Measurements from ENCODE around the gene ANKRD31. TPM values are rescaled to one million over a fixed set of nuclear protein-coding genes. Genes with fewer than 3 reads are reported as not detected.

ANKRD31 gene, protein sequence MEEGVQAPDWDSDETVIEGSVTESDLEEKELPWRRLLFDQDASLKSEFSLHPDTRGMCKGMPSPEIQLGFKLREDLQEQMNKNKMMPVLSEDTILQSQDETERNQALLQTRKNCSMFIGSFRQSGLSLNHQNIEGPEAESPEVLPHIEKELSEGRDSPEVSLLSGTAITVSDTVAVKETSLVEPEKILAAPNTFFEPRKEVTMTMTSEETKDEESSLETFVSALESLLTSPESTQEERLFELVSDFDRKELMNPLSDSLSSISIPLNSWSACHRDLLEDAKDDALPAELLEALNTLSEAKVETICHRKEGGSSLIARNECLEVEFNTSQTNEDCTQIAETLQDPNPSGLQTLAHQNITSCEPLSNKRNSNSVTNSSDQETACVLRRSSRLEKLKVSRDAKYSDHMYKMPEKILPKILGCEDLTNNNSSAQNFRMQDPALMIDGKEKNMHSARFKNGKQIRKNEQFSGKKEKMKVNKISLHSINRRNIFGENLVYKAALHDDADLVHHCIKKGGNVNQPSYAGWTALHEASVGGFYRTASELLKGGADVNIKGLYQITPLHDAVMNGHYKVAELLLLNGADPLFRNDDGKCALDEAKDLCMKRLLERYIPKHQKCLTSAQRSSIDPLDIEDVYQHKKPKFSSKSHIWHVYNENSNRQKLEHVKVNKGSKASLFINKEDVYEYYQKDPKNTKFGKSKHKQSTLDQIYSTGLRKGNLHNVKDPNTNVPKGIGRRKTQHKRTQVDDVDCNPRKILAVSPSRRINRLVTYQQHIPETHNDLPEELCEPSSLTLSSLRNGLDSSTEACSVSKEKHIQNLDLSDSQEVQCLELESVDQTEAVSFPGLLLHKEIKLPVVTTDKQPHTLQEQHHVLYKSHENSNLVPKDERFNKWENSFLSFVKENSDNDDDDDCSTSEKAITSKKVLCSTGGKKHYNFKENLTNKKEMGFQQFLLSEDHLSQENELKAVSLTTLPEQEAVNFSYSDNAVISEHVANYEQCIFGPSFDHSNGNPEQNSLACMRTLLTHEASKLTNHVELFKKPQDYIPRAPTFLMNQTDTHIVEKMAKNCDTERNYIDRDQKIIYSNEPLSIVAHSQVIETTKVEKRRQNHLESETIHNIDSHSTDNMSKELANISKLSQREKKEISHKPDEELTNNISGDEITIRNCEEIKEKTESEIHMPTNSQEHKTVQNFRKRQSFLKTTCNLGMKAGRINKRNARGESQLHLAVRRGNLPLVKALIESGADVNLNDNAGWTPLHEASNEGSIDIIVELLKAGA (N-terminal part only)
- total RNA-seq, result 0.06 and 0.13 TPM in 2 replicates

DNA sequence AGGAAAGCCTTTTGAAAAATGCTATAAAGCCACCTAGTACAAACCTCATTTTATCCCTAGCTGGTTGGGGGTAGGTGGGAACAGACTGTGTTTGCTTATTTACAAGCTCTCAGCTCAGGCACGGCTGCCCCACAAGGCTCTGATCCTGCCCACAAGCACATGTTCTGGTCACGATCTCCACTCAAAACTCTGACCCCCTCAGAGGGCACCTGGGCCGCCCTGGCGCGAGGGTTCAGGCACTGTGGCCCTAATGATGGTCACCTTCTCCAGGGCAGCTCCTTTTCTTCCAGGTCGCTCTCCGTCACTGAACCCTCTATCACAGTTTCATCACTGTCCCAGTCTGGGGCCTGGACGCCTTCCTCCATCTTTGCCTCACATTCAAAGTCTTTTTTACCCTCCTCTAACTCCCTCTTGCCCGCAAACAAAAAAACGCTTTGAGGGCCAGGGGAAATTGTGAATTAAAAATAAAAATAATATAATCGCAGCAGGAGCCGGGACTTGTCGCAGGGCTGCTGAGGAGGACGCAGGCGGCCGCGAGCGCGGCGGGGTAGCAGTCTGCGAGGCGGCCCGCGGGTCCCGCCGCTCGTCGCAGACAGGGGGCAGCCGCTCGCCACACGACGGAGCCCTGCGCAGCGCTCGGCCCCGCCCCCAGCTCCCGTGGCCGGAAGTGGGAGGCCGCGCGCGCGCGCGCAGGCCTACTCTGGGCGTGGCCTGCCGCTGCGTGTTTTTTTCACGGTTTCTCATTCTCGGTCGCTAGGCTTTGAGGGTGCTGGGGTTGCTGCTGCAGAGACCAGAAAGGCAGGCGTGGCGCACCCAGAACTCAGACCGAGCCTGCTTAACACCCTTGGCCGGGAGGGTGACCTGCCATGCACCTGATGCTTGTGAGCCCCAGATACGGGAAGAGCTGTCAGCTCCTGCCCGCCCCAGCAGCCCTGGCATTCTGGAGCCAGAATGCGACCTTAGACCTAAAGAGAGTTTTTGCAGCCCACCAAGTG is at the start of gene ANKRD31:
ANKRD31 (minus strand) TSS at position 557 of the 995 bp plus-strand sequence; CDS start at position 365, 192 bp downstream.

DNA sequence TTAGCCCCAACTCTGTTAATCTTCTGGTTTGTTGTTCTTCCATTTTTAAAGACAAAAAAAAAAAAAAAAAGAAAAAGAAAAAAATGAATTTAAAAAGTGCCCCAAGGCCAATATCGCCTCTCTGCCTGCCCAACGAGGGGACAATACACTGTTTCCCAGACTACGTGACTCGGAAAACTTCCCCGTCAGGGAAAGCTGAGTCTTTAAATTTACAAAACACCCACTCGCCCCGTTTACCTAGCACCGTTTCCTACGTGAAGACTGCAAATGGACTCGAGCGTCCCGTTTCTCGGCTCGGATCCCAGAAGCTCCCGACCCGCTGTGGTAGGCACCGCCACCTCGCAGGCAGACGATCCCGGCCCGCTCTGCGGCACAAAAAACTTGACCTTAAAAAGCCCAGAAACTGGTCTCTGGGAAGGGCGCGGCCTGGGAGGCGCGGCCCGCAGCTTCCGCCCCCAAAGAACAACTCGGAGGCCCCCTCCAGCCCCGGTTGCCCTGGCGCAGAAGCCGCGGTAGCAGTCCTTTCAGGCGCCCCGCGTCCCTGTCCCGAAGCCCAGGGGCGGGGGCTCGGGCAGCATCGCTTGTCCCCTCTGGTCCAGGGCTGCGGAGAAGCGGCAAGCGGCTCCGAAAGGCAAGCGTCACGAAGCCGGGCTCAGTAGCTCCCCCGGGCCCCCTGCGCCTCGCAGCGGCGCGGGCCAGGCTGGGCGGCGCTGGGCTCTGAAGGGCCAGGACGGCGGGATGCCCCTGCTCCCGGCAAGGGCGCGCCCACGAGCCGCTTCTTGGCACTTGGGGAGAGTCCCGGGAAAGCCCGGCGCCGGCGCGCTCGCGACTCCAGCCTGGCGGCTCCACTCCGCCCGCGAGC is 184.3 kb downstream of the ANKRD31 start, which contains the start of gene GCNT4:
GCNT4 (minus strand) TSS at position 367 of the 862 bp plus-strand sequence. CDS start 22,521 bp downstream, outside the sequence.

Other genes with a start within 250 kb of the ANKRD31 start
- gene GCNT4, start 184.3 kb downstream of the ANKRD31 start, total RNA-seq, result 2.5 and 3.5 TPM in 2 replicates
- gene HMGCR, start 100.3 kb upstream of the ANKRD31 start, total RNA-seq, result 86.5 and 92.3 TPM in 2 replicates

All from aortic smooth muscle cell (primary cell).